Nephron progenitor cell (in vitro differentiated cells): ENCODE measurements around the gene DAB2.

ENCODE experiments used
- DNase-seq: peaks from one replicate; pipeline ENCODE4 v3.0.0; 2021
- H3K27ac Mint-ChIP-seq: 2 replicates; pipeline ENCODE4 v1.8.0; 2021; ENCODE audit warnings: mild to moderate bottlenecking, moderate library complexity, mixed read lengths
- H3K27me3 Mint-ChIP-seq: 2 replicates; pipeline ENCODE4 v1.8.0; 2021; ENCODE audit warnings: mild to moderate bottlenecking, low read depth, mixed read lengths; ENCODE audit not compliant: poor library complexity
- H3K36me3 Mint-ChIP-seq: 2 replicates; pipeline ENCODE4 v1.8.0; 2021; ENCODE audit warnings: low read depth, mixed read lengths
- H3K4me1 Mint-ChIP-seq: 2 replicates; pipeline ENCODE4 v1.8.0; 2021; ENCODE audit warnings: mixed read lengths
- H3K4me3 Mint-ChIP-seq: 2 replicates; pipeline ENCODE4 v1.8.0; 2021; ENCODE audit warnings: mild to moderate bottlenecking, moderate library complexity, mixed read lengths
- H3K9me3 Mint-ChIP-seq: 2 replicates; pipeline ENCODE4 v1.8.0; 2021; ENCODE audit warnings: mild to moderate bottlenecking, moderate library complexity, mixed read lengths
- CTCF ChIP-seq: fragments of 200-600 bp; sonication (generic); IDR thresholded peaks from 2 replicates; pipeline ENCODE4 v1.5.0; 2021; ENCODE audit warnings: antibody characterized with exemption

The DAB2 gene

DNA sequence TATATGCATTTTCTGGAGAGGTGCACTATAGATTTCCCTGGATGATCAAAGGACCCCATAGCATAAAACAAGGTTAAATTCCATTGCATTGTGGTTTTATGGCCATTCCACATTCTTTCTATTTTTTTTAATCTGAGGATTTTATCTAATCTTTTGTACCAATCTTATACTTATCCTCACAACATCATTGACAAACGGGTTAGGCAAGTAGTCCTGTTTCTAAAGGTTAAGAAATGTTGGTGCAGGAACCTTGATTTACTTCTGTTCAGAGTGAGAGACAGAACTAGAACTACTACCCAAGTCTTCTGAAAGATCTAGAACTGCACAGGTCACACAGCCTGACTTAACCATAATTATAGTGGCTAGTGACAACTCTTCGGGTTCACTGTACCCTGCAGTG is 5.7 kb upstream of the DAB2 start:
- no peak overlapping the region for H3K4me3 Mint-ChIP-seq
- no peak for TF ChIP-seq CTCF
- DNase-seq: no peak
- H3K9me3 Mint-ChIP-seq: no peaks in the 10 kb centered on the region
- H3K27ac Mint-ChIP-seq: no peak overlapping the region
- peaks cover 12% of the 10 kb centered on the region for H3K27me3 Mint-ChIP-seq
- peaks cover 22% of the 10 kb centered on the region for H3K4me1 Mint-ChIP-seq
- no peaks in the 10 kb centered on the region for H3K36me3 Mint-ChIP-seq

DNA sequence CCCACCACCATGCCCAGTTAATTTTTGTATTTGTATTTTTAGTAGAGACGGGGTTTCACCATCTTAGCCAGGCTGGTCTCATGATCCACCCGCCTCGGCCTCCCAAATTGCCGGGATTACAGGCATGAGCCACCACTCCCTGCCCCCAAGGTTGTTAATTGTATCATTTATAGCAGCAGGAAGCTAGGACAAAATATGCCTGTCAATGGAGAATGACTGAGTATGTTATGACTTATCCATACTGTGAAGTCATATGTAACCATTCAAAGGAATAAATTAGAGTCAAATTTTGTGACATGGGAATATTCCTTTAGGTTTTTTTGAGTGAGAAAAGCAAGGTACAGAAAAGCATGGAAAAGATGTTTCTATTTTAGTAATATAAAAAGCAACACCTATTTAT is 3.9 kb upstream of the DAB2 start:
- no peaks in the 10 kb centered on the region for H3K36me3 Mint-ChIP-seq
- no peak overlapping the region for H3K27ac Mint-ChIP-seq
- H3K4me3 Mint-ChIP-seq: no peak overlapping the region
- H3K9me3 Mint-ChIP-seq: no peaks in the 10 kb centered on the region
- H3K27me3 Mint-ChIP-seq: peaks cover 12% of the 10 kb centered on the region
- TF ChIP-seq CTCF: no peak
- DNase-seq: no peak
- peaks cover 28% of the 10 kb centered on the region for H3K4me1 Mint-ChIP-seq

DNA sequence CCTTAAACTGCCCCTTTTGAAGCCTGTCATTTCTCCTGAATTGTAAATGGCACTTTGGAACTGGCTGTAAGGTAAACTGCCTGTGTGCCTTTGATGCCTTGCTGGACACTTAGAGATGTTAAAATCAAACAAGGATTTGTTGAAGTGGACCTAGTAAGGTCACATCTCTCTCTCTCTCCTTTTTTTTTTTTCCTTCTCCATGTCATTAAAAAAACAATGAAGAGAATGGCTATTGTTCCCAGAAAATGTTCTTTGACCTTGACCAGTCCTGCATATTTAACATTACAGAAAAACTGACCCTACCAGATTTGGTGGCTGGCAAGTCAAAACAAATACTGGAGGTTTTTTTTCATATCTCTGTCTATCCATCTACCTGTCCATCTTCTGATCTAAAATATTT is 2.9 kb upstream of the DAB2 start:
- peak overlapping the region; percentile 45 for H3K4me3 Mint-ChIP-seq
- no peaks in the 10 kb centered on the region for H3K9me3 Mint-ChIP-seq
- no peak overlapping the region for H3K27ac Mint-ChIP-seq
- H3K36me3 Mint-ChIP-seq: no peaks in the 10 kb centered on the region
- H3K27me3 Mint-ChIP-seq: peaks cover 7% of the 10 kb centered on the region
- TF ChIP-seq CTCF: no peak
- no peak for DNase-seq
- peaks cover 38% of the 10 kb centered on the region for H3K4me1 Mint-ChIP-seq

DNA sequence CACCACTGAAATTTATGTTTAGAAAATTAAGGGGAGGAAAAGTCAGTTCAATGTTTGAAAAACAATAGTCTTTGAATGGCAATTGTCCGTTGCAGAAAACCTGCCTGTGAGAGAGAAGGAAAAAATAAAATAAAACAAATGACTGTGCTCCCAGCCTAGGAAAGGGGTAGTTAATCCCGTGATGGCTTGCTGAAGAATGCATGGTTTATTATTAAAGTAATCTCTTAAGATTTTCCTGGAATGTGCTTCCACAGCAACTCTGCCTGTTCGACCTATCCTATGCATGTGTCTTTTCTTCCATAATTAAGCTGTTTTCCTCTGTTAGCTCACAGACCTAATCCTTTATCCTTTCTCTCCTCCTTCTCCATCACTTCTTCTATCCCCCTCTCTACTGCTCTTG is 2.4 kb upstream of the DAB2 start:
- no peaks in the 10 kb centered on the region for H3K9me3 Mint-ChIP-seq
- H3K4me3 Mint-ChIP-seq: peak overlapping the region; percentile 45
- no peak for DNase-seq
- peaks cover 41% of the 10 kb centered on the region for H3K4me1 Mint-ChIP-seq
- H3K27me3 Mint-ChIP-seq: peaks cover 6% of the 10 kb centered on the region
- H3K27ac Mint-ChIP-seq: no peak overlapping the region
- no peaks in the 10 kb centered on the region for H3K36me3 Mint-ChIP-seq
- no peak for TF ChIP-seq CTCF

GRCh38 chr5:39426746-39427105 is 1.9 kb upstream of the DAB2 start:
- peaks cover 41% of the 10 kb centered on the region for H3K4me1 Mint-ChIP-seq
- TF ChIP-seq CTCF: no peak
- H3K27me3 Mint-ChIP-seq: peaks cover 6% of the 10 kb centered on the region
- H3K4me3 Mint-ChIP-seq: no peak overlapping the region
- H3K27ac Mint-ChIP-seq: no peak overlapping the region
- H3K9me3 Mint-ChIP-seq: no peaks in the 10 kb centered on the region
- DNase-seq: no peak
- no peaks in the 10 kb centered on the region for H3K36me3 Mint-ChIP-seq

DNA sequence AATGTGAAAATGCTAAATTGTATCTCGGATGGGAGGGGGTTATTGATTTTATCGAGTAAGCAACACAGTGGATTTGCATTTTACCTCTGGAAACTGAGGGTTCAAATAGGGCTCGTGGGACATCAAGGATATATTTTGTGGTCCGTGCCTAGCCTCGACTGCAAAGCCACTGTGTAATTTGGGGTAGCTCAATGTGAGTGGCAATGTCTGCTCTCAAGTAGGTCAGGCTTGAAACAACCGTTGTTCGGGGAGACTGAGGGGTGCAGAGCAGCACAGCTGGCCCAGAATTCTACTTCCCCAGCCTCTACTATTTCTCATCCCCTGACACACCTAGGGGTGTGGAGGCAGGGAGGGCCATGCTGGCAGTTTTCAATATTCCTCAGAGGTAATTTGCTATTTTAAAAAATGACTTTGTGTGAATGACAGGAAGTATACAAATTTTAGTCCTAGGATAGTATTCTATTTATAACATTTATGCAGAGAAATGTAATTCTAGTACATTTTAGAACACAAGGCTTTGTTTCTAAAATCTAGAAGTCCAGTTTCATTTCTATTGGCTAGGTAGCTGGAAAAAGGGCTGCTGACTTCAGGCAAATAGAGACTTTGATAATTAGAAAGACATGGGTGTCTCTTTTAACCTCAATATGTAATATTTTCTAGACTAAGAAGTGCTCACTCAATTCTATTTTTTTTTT is 1.4 kb upstream of the DAB2 start:
- Mint-ChIP-seq H3K9me3 (no peaks in the 10 kb centered on the region), H3K27me3 (peaks cover 6% of the 10 kb centered on the region), H3K4me1 (peaks cover 42% of the 10 kb centered on the region), H3K36me3 (no peaks in the 10 kb centered on the region), H3K4me3 (peak overlapping the region; percentile 99), H3K27ac (peak overlapping the region; percentile 39)
- no peak for DNase-seq
- TF ChIP-seq CTCF: no peak
